Measurements from ENCODE around the gene SAAL1.

The SAAL1 gene

DNA sequence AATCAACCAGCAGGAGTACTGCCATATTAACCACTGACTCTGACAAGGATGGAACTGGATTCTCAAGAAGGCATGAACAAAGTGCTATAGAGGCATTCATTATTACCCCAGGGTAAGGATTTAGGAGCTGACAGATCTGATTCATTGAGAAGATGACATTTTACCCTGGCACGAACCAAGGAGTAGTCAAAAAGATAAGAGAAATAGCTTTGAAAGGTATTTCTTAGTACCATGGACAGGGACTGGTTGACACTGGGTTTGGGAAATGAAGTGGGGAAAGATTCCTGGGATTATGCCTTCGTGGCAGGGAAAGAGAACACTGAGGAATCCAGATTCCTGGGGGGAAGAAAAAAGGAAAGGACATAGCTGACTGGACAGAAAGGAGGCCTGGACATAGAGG is 5.1 kb upstream of the SAAL1 start:
- ChIA-PET CTCF (interaction anchor here (0.7 to 1.0 kb wide), 5 partner anchors 60 to 1815 kb away, joined by 3 to 7 read pairs (median 5); no protein-coding TSS in a partner anchor), POLR2A (no interaction called here)
- Histone ChIP-seq H3K4me3 (ENCODE audit: low read depth, low read length) (no peak overlapping the region), H3K27ac (ENCODE audit: extremely low read depth, low read depth, low read length) (no peak overlapping the region), H3K9me3 (ENCODE audit: control insufficient read depth, insufficient read depth, low read depth, low read length) (no peaks in the 10 kb centered on the region), H3K36me3 (ENCODE audit: control insufficient read depth in 2 of 2, insufficient read depth in 1 of 2, low read length in 2 of 2) (no peaks in the 10 kb centered on the region), H3K4me1 (ENCODE audit: control insufficient read depth, insufficient read depth, low read length) (no peaks in the 10 kb centered on the region)
- TF ChIP-seq TSHZ1 (tag by site-specific recombination; IDR thresholded peaks at IDR 0.05; ENCODE audit: borderline replicate concordance) (no peak), ZNF664 (tag by site-specific recombination; IDR thresholded peaks at IDR 0.05) (no peak), ZNF626 (tag by site-specific recombination; IDR thresholded peaks at IDR 0.05) (no peak), ZNF677 (tag by site-specific recombination; IDR thresholded peaks at IDR 0.05) (no peak)
- TF ChIP-seq, protein P1, sequence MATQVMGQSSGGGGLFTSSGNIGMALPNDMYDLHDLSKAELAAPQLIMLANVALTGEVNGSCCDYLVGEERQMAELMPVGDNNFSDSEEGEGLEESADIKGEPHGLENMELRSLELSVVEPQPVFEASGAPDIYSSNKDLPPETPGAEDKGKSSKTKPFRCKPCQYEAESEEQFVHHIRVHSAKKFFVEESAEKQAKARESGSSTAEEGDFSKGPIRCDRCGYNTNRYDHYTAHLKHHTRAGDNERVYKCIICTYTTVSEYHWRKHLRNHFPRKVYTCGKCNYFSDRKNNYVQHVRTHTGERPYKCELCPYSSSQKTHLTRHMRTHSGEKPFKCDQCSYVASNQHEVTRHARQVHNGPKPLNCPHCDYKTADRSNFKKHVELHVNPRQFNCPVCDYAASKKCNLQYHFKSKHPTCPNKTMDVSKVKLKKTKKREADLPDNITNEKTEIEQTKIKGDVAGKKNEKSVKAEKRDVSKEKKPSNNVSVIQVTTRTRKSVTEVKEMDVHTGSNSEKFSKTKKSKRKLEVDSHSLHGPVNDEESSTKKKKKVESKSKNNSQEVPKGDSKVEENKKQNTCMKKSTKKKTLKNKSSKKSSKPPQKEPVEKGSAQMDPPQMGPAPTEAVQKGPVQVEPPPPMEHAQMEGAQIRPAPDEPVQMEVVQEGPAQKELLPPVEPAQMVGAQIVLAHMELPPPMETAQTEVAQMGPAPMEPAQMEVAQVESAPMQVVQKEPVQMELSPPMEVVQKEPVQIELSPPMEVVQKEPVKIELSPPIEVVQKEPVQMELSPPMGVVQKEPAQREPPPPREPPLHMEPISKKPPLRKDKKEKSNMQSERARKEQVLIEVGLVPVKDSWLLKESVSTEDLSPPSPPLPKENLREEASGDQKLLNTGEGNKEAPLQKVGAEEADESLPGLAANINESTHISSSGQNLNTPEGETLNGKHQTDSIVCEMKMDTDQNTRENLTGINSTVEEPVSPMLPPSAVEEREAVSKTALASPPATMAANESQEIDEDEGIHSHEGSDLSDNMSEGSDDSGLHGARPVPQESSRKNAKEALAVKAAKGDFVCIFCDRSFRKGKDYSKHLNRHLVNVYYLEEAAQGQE (tag by site-specific recombination; IDR thresholded peaks at IDR 0.05), result peak; percentile 92

GRCh38 chr11:18108254-18108653 is 2.4 kb upstream of the SAAL1 start:
- no peak overlapping the region for H3K27ac ChIP-seq (ENCODE audit: extremely low read depth, low read depth, low read length)
- no peaks in the 10 kb centered on the region for H3K9me3 ChIP-seq (ENCODE audit: control insufficient read depth, insufficient read depth, low read depth, low read length)
- ChIA-PET POLR2A (no interaction called here), CTCF (interaction anchor here (0.7 to 1.3 kb wide), 2 partner anchors 117 to 918 kb away, joined by 3 to 4 read pairs; no protein-coding TSS in a partner anchor)
- TF ChIP-seq ZNF660 (tag by site-specific recombination; IDR thresholded peaks at IDR 0.05) (no peak), ZNF707 (tag by site-specific recombination; IDR thresholded peaks at IDR 0.05) (no peak), ZNF202 (tag by site-specific recombination; IDR thresholded peaks at IDR 0.05; ENCODE audit: borderline replicate concordance) (no peak), ZNF274 (IDR thresholded peaks at IDR 0.05; ENCODE audit: low read length) (no peak), ZNF274 (tag by site-specific recombination; IDR thresholded peaks at IDR 0.05; ENCODE audit: borderline replicate concordance) (no peak), ZNF175 (tag by site-specific recombination; IDR thresholded peaks at IDR 0.05) (no peak), ZNF157 (tag by site-specific recombination; IDR thresholded peaks at IDR 0.05) (no peak), MZF1 (tag by site-specific recombination; IDR thresholded peaks at IDR 0.05; ENCODE audit: borderline replicate concordance) (no peak), KLF9 (tag by site-specific recombination; IDR thresholded peaks at IDR 0.05; ENCODE audit: low read depth) (no peak), ZNF324 (tag by site-specific recombination; IDR thresholded peaks at IDR 0.05) (no peak)
- TF ChIP-seq, protein P2, sequence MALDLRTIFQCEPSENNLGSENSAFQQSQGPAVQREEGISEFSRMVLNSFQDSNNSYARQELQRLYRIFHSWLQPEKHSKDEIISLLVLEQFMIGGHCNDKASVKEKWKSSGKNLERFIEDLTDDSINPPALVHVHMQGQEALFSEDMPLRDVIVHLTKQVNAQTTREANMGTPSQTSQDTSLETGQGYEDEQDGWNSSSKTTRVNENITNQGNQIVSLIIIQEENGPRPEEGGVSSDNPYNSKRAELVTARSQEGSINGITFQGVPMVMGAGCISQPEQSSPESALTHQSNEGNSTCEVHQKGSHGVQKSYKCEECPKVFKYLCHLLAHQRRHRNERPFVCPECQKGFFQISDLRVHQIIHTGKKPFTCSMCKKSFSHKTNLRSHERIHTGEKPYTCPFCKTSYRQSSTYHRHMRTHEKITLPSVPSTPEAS (tag by site-specific recombination; IDR thresholded peaks at IDR 0.05), result no peak
- TF ChIP-seq, protein P3, sequence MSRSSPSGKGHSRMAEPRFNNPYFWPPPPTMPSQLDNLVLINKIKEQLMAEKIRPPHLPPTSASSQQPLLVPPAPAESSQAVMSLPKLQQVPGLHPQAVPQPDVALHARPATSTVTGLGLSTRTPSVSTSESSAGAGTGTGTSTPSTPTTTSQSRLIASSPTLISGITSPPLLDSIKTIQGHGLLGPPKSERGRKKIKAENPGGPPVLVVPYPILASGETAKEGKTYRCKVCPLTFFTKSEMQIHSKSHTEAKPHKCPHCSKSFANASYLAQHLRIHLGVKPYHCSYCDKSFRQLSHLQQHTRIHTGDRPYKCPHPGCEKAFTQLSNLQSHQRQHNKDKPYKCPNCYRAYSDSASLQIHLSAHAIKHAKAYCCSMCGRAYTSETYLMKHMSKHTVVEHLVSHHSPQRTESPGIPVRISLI (tag by site-specific recombination; IDR thresholded peaks at IDR 0.05), result no peak
- TF ChIP-seq, protein P4, sequence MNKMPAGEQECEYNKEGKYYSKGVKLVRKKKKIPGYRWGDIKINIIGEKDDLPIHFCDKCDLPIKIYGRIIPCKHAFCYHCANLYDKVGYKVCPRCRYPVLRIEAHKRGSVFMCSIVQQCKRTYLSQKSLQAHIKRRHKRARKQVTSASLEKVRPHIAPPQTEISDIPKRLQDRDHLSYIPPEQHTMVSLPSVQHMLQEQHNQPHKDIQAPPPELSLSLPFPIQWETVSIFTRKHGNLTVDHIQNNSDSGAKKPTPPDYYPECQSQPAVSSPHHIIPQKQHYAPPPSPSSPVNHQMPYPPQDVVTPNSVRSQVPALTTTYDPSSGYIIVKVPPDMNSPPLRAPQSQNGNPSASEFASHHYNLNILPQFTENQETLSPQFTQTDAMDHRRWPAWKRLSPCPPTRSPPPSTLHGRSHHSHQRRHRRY (tag by site-specific recombination; IDR thresholded peaks at IDR 0.05), result no peak
- TF ChIP-seq, protein P5, sequence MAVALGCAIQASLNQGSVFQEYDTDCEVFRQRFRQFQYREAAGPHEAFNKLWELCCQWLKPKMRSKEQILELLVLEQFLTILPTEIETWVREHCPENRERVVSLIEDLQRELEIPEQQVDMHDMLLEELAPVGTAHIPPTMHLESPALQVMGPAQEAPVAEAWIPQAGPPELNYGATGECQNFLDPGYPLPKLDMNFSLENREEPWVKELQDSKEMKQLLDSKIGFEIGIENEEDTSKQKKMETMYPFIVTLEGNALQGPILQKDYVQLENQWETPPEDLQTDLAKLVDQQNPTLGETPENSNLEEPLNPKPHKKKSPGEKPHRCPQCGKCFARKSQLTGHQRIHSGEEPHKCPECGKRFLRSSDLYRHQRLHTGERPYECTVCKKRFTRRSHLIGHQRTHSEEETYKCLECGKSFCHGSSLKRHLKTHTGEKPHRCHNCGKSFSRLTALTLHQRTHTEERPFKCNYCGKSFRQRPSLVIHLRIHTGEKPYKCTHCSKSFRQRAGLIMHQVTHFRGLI (tag by site-specific recombination; IDR thresholded peaks at IDR 0.05), result no peak
- TF ChIP-seq, protein P6, sequence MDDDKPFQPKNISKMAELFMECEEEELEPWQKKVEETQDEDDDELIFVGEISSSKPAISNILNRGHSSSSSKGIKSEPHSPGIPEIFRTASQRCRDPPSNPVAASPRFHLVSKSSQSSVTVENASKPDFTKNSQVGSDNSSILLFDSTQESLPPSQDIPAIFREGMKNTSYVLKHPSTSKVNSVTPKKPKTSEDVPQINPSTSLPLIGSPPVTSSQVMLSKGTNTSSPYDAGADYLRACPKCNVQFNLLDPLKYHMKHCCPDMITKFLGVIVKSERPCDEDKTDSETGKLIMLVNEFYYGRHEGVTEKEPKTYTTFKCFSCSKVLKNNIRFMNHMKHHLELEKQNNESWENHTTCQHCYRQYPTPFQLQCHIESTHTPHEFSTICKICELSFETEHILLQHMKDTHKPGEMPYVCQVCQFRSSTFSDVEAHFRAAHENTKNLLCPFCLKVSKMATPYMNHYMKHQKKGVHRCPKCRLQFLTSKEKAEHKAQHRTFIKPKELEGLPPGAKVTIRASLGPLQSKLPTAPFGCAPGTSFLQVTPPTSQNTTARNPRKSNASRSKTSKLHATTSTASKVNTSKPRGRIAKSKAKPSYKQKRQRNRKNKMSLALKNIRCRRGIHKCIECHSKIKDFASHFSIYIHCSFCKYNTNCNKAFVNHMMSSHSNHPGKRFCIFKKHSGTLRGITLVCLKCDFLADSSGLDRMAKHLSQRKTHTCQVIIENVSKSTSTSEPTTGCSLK (tag by site-specific recombination; IDR thresholded peaks at IDR 0.05), result no peak
- no peak overlapping the region for H3K4me3 ChIP-seq (ENCODE audit: low read depth, low read length)
- no peaks in the 10 kb centered on the region for H3K4me1 ChIP-seq (ENCODE audit: control insufficient read depth, insufficient read depth, low read length)
- H3K36me3 ChIP-seq (ENCODE audit: control insufficient read depth in 2 of 2, insufficient read depth in 1 of 2, low read length in 2 of 2), result peaks cover 0 to 8% of the 10 kb centered on the region in 2 experiments; a peak in 2 of 3 replicates
